Measurements from ENCODE around the gene EIF2D.
"Not testable (repeated sequence)": the region's sequence is repeated elsewhere in the genome, so short reads cannot be mapped to it uniquely, and the experiment has no call there.

The EIF2D gene

GRCh38 chr1:206651958-206652890, 40.0 kb upstream of the EIF2D start:
- Histone ChIP-seq H3K27ac (ENCODE audit: low read depth, low read length) (no peak overlapping the region), H3K36me3 (ENCODE audit: control insufficient read depth, insufficient read depth, low read length) (peaks cover 10% of the 10 kb centered on the region), H3K27me3 (ENCODE audit: control insufficient read depth, insufficient read depth, low read length) (peaks cover 5% of the 10 kb centered on the region), H3K4me3 (ENCODE audit: low read depth, low read length) (no peak overlapping the region), H3K9me3 (ENCODE audit: control insufficient read depth, insufficient read depth, low read length) (no peaks in the 10 kb centered on the region), H3K9ac (ENCODE audit: low read depth, low read length) (no peak overlapping the region), H3K4me1 (ENCODE audit: control insufficient read depth, insufficient read depth, low read length) (no peaks in the 10 kb centered on the region)

GRCh38 chr1:206651014-206651413, 38.7 kb upstream of the EIF2D start:
- Histone ChIP-seq H3K4me1 (ENCODE audit: control insufficient read depth, insufficient read depth, low read length) (peaks cover 7% of the 10 kb centered on the region; the same call in 1 of the 2 replicates), H3K9me3 (ENCODE audit: control insufficient read depth, insufficient read depth, low read length) (no peaks in the 10 kb centered on the region), H3K36me3 (ENCODE audit: control insufficient read depth, insufficient read depth, low read length) (peaks cover 10% of the 10 kb centered on the region), H3K4me3 (ENCODE audit: low read depth, low read length) (no peak overlapping the region), H3K27me3 (ENCODE audit: control insufficient read depth, insufficient read depth, low read length) (no peaks in the 10 kb centered on the region), H3K27ac (ENCODE audit: low read depth, low read length) (no peak overlapping the region), H3K9ac (ENCODE audit: low read depth, low read length) (no peak overlapping the region)

- Histone ChIP-seq H3K4me3 (ENCODE audit: low read depth, low read length) (no peak overlapping the region), H3K27me3 (ENCODE audit: control insufficient read depth, insufficient read depth, low read length) (no peaks in the 10 kb centered on the region), H3K9ac (ENCODE audit: low read depth, low read length) (no peak overlapping the region), H3K4me1 (ENCODE audit: control insufficient read depth, insufficient read depth, low read length) (peaks cover 7% of the 10 kb centered on the region; the same call in 1 of the 2 replicates), H3K27ac (ENCODE audit: low read depth, low read length) (no peak overlapping the region), H3K9me3 (ENCODE audit: control insufficient read depth, insufficient read depth, low read length) (no peaks in the 10 kb centered on the region), H3K36me3 (ENCODE audit: control insufficient read depth, insufficient read depth, low read length) (peaks cover 10% of the 10 kb centered on the region)
Observed at GRCh38 chr1:206649261-206649921, 37.1 kb upstream of the EIF2D start.

GRCh38 chr1:206647224-206647623, 35.0 kb upstream of the EIF2D start:
- Histone ChIP-seq H3K27ac (ENCODE audit: low read depth, low read length) (no peak overlapping the region), H3K9me3 (ENCODE audit: control insufficient read depth, insufficient read depth, low read length) (no peaks in the 10 kb centered on the region), H3K4me1 (ENCODE audit: control insufficient read depth, insufficient read depth, low read length) (peaks cover 7% of the 10 kb centered on the region; the same call in 1 of the 2 replicates), H3K9ac (ENCODE audit: low read depth, low read length) (no peak overlapping the region), H3K36me3 (ENCODE audit: control insufficient read depth, insufficient read depth, low read length) (peaks cover 10% of the 10 kb centered on the region), H3K4me3 (ENCODE audit: low read depth, low read length) (no peak overlapping the region), H3K27me3 (ENCODE audit: control insufficient read depth, insufficient read depth, low read length) (no peaks in the 10 kb centered on the region)

- no peaks in the 10 kb centered on the region for H3K27me3 ChIP-seq (ENCODE audit: control insufficient read depth, insufficient read depth, low read length)
- peaks cover 10% of the 10 kb centered on the region for H3K36me3 ChIP-seq (ENCODE audit: control insufficient read depth, insufficient read depth, low read length)
- no peak overlapping the region for H3K27ac ChIP-seq (ENCODE audit: low read depth, low read length)
- H3K9ac ChIP-seq (ENCODE audit: low read depth, low read length) = no peak overlapping the region
- H3K9me3 ChIP-seq (ENCODE audit: control insufficient read depth, insufficient read depth, low read length) = no peaks in the 10 kb centered on the region
- peaks cover 7% of the 10 kb centered on the region; the same call in 1 of the 2 replicates for H3K4me1 ChIP-seq (ENCODE audit: control insufficient read depth, insufficient read depth, low read length)
- H3K4me3 ChIP-seq (ENCODE audit: low read depth, low read length) = no peak overlapping the region
Observed at GRCh38 chr1:206646504-206646903, 34.2 kb upstream of the EIF2D start.

- Histone ChIP-seq H3K9me3 (ENCODE audit: control insufficient read depth, insufficient read depth, low read length) (no peaks in the 10 kb centered on the region), H3K27me3 (ENCODE audit: control insufficient read depth, insufficient read depth, low read length) (no peaks in the 10 kb centered on the region), H3K27ac (ENCODE audit: low read depth, low read length) (no peak overlapping the region), H3K4me1 (ENCODE audit: control insufficient read depth, insufficient read depth, low read length) (peaks cover 7% of the 10 kb centered on the region; the same call in 1 of the 2 replicates), H3K4me3 (ENCODE audit: low read depth, low read length) (no peak overlapping the region), H3K9ac (ENCODE audit: low read depth, low read length) (no peak overlapping the region), H3K36me3 (ENCODE audit: control insufficient read depth, insufficient read depth, low read length) (peaks cover 8% of the 10 kb centered on the region)
Observed at GRCh38 chr1:206643118-206643698, 30.9 kb upstream of the EIF2D start.

- H3K36me3 ChIP-seq (ENCODE audit: control insufficient read depth, insufficient read depth, low read length); H3K9me3 ChIP-seq (ENCODE audit: control insufficient read depth, insufficient read depth, low read length); H3K27ac ChIP-seq (ENCODE audit: low read depth, low read length); H3K9ac ChIP-seq (ENCODE audit: low read depth, low read length); H3K4me1 ChIP-seq (ENCODE audit: control insufficient read depth, insufficient read depth, low read length); H3K4me3 ChIP-seq (ENCODE audit: low read depth, low read length); H3K27me3 ChIP-seq (ENCODE audit: control insufficient read depth, insufficient read depth, low read length): not testable (repeated sequence)
Observed at GRCh38 chr1:206642074-206642473, 29.8 kb upstream of the EIF2D start.

GRCh38 chr1:206637605-206638004, 25.3 kb upstream of the EIF2D start:
- H3K9me3 ChIP-seq (ENCODE audit: control insufficient read depth, insufficient read depth, low read length) = no peaks in the 10 kb centered on the region
- H3K4me1 ChIP-seq (ENCODE audit: control insufficient read depth, insufficient read depth, low read length) = peaks cover 25% of the 10 kb centered on the region
- no peak overlapping the region for H3K4me3 ChIP-seq (ENCODE audit: low read depth, low read length)
- no peak overlapping the region for H3K9ac ChIP-seq (ENCODE audit: low read depth, low read length)
- peaks cover 18% of the 10 kb centered on the region for H3K27me3 ChIP-seq (ENCODE audit: control insufficient read depth, insufficient read depth, low read length)
- H3K27ac ChIP-seq (ENCODE audit: low read depth, low read length) = no peak overlapping the region
- no peaks in the 10 kb centered on the region for H3K36me3 ChIP-seq (ENCODE audit: control insufficient read depth, insufficient read depth, low read length)

GRCh38 chr1:206636671-206637070, 24.4 kb upstream of the EIF2D start:
- Histone ChIP-seq H3K4me3 (ENCODE audit: low read depth, low read length) (peak overlapping the region; percentile 85; the same call in 1 of the 2 replicates), H3K9ac (ENCODE audit: low read depth, low read length) (no peak overlapping the region), H3K36me3 (ENCODE audit: control insufficient read depth, insufficient read depth, low read length) (no peaks in the 10 kb centered on the region), H3K27me3 (ENCODE audit: control insufficient read depth, insufficient read depth, low read length) (peaks cover 19% of the 10 kb centered on the region), H3K27ac (ENCODE audit: low read depth, low read length) (no peak overlapping the region), H3K9me3 (ENCODE audit: control insufficient read depth, insufficient read depth, low read length) (no peaks in the 10 kb centered on the region), H3K4me1 (ENCODE audit: control insufficient read depth, insufficient read depth, low read length) (peaks cover 25% of the 10 kb centered on the region)

GRCh38 chr1:206635978-206636345, 23.7 kb upstream of the EIF2D start:
- no peaks in the 10 kb centered on the region for H3K9me3 ChIP-seq (ENCODE audit: control insufficient read depth, insufficient read depth, low read length)
- peaks cover 19% of the 10 kb centered on the region for H3K27me3 ChIP-seq (ENCODE audit: control insufficient read depth, insufficient read depth, low read length)
- no peaks in the 10 kb centered on the region for H3K36me3 ChIP-seq (ENCODE audit: control insufficient read depth, insufficient read depth, low read length)
- peak overlapping the region; percentile 85 for H3K4me3 ChIP-seq (ENCODE audit: low read depth, low read length)
- H3K9ac ChIP-seq (ENCODE audit: low read depth, low read length) = no peak overlapping the region
- no peak overlapping the region for H3K27ac ChIP-seq (ENCODE audit: low read depth, low read length)
- H3K4me1 ChIP-seq (ENCODE audit: control insufficient read depth, insufficient read depth, low read length) = peaks cover 27% of the 10 kb centered on the region
